ENCODE data around the gene RERE.
A peak's percentile ranks its signal among the peaks of the same experiment; 100 is the strongest.
"Not testable (repeated sequence)": the region's sequence is repeated elsewhere in the genome, so short reads cannot be mapped to it uniquely, and the experiment has no call there.

Gene RERE

DNA sequence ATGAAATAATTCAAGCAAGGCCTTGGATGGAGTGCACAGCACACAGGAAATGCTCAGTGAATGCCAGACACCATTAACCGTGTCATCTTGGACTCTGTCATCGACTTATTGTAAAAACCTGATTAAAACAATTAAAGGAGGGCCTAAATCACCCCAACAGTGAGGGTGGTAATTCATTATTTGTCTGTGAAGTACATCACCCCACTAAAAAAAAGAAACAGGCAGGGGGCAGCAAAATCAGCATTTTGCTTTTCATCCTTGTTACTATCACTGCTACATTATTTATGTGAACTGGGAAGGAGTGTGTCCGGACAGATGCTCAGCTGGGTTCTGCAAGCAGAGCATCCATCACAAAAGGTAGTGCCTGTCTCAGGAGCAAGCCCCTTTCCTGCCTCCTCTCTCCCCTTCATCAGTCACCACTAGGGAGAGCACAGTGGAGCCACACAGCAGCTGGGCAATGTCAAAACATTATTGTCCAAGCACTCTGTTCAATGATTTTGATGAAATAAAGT, 98.5 kb downstream of the RERE start:
- no peak for DNase-seq (ENCODE audit: low read depth in 2 of 2)

DNA sequence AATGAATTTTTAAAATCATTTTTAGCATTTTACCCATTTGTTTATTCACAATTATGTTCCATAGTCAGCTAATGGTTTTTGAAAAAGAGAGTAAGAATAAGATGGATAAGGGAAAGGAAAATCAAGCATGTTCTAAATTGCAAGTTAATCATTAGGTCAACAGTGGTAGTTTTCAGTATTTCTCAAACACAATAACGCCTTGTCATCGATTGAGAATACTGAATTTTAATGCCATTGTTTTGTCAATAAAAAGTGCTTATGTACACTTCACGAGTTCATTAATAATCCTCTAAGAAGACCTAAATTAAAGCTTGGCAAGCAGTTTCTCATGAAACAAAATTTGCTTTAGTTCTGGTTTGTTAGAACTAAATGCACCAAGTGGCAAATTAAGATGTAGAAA, 100.3 kb downstream of the RERE start:
- DNase-seq (ENCODE audit: low read depth in 2 of 2), result no peak

DNA sequence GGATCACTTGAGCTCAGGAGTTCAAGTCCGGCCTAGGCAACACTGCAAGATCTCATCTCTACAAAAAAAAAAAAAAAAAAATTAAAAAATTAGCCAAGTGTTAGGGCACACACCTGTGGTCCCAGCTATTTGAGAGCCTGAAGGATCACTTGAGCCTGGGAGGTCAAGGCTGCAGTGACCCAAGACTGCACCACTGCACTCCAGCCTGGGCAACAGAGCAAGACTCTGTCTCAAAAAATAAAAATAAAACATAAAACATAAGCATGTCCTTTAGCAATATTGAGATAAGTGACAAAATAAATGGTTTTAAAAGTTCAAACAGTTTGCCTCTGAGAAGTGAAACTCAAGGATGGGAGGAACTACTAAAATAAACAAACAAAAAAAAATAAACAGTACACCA, 101.2 kb downstream of the RERE start:
- DNase-seq (ENCODE audit: low read depth in 2 of 2), result no peak

DNA sequence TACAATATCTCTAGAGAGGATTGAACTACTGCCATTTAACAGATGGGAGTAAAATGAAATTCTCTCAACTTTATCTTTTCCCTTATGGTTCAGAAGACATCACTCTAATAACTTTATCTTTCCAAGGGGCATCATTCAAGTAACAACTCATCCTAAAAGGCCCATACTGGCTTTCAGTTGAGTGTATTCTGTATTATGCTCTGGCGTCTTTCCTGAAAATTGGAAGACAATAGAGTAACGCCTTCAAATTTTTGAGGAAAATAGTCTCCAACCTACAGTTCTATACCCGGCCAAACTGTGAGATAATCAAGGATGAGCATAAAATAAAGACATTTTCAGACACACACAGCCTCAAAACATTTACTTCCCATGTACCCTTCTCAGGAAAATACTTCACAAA, 103.3 kb downstream of the RERE start:
- no peak for DNase-seq (ENCODE audit: low read depth in 2 of 2)

DNA sequence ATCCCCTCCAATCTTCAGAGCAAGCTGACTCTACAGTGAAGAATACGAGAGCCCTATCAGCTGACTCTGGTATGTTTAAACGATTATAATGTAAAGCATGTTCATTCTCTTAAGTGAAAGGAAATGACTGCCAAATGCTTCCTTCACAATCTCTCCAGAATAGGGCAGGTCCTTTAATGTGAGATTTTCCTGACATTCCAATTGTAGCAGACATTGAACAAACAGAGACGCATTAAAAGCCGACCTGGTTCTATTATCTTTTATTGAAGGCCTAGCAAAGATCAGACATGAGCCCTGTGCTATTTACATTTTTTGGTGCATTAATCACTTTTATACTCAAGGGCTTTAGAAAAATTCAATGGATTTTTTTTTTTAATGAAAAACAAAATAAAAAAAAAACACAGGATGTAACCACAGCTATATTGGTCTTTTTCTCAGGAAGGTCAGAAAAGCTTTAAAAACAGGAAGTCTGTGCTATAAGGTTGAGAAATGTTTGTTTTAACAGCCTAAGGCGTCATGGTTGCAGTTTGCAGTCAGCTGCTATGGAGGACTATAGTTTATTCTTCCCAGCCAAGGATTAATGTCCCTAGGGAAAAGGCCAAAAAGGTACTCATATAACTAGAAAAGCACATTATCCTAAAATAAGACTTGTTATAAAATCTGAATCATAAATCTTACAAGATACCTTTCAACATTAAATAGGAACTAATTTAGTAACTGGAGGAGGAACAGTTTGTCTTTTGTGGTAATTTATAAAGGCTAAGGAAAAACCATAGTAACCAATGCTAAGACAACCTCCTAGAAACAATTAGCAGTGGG, 104.8 kb downstream of the RERE start:
- no peak for DNase-seq (ENCODE audit: low read depth in 2 of 2)

DNA sequence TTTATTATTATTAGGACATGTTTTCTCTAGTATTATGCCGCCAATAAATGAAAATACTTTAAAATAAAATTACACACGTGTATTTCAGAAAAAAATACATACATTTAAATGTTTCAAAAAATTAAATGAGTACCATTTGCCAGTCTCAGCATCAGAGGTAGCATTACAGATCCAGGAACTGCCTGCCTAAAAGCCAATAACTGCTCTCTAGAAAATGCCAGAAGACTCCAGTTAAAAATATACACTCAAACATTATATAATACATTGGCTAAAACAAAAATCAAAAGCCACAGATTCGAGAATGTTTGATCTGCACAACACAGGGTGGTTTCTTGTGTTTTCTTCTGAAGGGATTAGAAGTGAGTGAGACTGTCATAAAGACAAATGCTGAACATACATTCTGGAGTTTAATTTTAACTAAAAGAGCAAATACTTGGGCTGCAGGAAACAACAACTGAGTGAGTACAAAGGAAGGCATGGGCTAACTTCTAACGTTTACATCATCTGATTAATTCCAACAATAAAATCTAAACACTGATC, 105.5 kb downstream of the RERE start:
- no peak for DNase-seq (ENCODE audit: low read depth in 2 of 2)

DNA sequence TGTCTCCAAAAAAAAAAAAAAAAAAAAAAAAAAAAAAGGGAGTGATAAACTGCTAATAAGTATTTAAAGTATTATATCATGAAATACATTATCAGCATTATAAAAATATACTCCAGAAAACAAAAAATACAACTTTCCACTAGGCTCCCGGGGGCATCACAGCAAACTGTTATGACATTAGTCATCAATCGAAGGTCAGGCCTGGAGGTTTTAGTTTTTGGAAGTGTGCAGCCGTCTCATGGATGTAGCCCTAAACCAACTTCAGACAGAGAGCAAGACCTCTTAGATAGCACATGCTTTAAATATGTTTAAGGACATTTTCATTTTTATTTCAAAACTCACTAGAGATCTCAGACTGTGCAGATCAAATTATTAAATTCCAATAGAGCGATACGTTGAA, 106.3 kb downstream of the RERE start:
- no peak for DNase-seq (ENCODE audit: low read depth in 2 of 2)

DNA sequence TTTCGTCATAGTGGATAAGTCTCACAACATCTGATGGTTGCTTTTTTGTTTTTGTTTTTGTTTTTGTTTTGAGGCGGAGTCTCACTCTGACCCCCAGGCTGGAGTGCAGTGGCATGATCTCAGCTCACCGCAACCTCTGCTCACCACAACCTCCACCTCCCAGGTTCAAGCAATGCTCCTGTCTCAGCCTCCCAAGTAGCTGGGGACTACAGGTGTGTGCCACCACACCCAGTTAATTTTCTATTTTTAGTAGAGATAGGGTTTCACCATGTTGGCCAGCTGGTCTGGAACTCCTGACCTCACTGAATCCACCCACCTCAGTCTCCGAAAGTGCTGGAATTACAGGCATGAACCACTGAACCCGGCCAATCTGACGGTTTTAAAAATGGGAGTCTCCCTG, 109.2 kb downstream of the RERE start:
- DNase-seq (ENCODE audit: low read depth in 2 of 2), result no peak

DNA sequence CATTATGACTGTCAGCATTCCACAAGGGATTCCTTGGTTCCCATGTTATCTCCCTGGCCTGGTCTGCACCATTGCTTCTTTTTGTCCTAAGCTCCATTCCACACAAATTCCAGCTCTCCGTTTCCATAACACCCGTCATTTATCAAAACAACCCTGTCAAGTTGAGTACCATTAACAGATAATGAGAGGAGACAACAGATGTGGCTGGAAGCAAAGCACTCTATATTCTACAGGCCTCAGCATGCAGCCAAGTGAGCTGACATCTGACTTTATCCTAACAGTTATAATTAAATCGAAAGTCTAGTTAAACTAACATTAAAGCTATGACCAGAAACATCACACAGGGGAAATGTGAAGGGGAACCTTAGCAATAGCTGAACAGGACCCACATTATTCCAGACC, 110.4 kb downstream of the RERE start:
- no peak for DNase-seq (ENCODE audit: low read depth in 2 of 2)

DNA sequence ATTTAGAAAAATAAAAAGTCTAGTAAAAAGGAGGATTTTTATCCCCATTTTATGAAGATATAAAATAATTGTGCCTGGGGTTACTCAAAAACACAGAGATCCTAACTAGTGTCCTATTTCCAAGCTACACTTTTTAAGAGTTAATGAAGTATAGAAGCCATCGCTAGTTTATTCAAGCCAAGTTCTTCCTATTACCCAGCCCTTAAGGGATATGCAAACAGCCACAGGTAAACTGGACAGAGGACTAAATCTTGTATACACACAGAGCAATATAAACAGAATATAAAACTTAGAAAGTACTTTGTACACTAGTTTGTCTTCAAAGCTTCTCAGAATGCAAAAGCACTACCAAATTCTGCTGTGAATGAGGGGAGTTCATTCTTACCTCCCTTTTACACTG, 111.1 kb downstream of the RERE start:
- DNase-seq (ENCODE audit: low read depth in 2 of 2), result no peak

DNA sequence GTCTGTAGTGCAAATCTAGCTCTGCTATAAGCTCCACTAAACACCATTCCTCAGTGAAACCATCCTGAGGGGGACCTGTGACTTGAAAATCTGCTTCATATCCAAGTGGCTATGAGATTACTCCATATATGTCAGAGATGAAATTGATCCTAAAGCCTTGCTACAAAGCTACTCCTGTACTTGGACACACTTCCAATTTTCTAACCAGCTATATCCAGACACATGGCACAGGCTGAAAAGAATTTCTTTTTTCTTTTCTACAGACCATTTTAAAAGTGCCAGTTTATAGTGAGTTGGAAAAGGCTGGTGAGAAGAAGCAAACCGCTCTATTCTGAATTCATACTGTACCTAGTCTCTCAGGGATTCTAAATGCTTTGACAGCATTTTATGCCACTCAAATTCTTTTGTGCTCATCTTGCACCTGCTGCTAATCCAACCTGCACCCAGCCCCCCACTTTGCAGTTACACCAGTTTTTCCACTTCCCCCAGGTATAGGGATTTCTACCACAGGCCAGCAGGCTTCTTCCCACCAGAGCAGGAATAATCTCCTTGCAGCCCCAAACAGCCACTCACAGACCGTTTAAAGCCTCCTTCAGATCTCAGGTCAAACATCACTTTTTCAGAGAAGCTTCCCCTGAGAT, 112.5 kb downstream of the RERE start:
- DNase-seq (ENCODE audit: low read depth in 2 of 2), result no peak

DNA sequence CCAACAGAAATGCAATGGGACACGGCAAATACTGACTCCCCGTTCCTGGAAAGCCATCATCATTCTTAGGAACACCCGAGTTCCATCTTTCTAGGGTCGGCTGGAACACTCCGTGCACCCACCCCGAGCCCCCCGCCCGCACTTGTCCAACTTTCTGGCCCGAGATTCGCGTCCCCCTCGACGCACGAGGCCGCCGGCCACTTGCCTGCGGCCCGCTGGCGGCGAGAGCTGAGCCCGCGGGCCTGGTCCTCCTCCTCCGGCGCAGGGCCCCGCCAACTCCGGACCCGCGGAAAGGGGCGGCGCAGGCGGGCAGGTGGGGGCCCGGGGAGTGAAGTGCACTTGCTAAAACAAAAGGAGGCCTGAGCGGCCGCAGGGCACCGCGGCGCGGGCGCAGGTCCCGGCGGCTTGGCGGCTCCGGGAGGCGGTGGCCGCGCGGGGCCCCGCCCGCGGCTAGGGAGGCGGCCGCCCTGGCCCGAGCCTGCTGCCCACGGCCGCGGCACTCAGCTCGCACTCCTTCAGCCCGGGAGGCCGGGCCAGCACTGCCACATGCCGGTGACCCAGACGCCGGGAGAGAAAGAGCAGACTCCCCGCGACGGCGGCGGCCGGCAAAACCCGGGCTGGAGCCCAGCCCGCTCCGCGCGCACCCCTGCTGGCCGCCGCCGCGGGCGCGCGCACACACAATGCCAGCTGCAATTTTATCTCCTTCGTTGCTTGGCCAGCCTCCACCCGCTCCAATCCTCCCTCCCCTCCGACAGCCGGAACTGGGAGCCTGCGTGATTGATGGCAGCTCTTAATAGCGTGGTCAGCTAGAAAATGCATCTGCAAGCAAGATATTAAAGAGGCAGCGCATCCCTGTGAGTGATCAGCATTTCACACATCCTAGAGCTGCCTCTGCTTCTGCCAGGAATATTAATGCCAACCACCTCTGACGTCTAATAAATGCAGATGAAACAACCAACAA, 114.3 kb downstream of the RERE start:
- DNase-seq (ENCODE audit: low read depth in 2 of 2), result peak; percentile 12 to 50

DNA sequence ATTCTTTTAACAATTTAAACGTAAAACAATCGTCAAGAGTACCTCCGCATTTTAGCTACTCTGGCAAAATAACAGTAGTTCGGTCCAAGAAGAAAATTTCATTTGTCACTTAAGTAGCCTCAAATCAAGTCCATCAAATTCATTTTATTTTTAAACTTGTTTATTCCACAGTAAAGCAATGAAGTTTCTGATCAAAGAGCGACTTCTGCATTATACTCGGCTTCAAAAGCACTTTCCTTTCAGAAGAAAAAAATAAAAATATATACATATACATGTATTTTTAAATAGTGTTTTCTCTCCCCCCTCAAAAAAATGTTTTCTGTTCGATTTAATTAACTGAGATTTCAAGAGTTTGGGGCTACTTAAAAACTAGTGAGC, 115.0 kb downstream of the RERE start:
- DNase-seq (ENCODE audit: low read depth in 2 of 2), result no peak

DNA sequence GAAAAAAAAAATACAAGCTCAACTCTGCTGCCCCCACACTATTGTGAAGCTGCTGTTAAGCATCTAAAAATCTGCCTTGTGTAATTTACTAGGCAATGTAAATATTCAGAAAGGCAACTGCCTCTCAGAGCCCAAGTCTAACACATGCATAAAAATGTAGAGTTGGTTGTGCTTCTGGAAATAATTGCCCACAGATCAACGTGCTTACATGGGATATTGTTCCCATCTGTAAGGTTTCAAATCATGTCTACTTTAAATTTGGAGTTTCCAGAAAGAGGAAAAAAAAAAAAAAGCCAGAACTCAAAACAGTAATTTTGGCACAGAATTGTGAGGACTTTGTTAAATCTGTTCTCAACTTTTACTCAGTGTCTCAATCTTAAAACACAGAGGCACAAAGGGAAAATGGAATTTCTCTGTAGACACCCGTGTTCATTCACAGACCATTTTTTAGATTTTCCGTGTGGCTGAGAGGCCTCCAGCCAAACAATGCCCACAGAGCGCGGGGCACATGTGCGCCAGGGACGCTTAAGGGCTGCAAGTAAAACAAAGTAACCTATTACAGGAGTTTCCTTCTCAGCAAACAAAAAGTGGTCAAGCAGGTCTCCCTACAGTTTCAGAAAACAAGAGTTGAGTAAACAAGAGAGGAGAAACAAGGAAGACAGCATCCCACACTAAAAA, 115.5 kb downstream of the RERE start:
- DNase-seq (ENCODE audit: low read depth in 2 of 2), result no peak

DNA sequence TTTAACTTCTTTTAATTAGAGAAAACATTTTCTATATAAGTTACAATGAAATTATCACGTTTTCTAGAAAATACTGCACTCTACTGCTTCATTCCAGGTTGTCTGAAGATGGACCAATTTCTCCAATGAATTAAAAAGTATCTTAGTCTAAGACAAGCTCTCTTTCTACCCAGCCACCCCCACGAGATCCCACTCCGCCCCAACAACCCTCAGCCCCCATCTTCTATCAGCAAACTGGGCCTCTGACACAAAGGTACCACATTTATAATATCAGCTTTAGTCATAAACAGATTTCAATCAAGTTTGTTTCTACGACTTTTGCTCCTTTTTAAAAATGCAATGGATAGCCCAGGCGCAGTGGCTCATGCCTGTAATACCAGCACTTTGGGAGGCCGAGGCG, 117.8 kb downstream of the RERE start:
- DNase-seq (ENCODE audit: low read depth in 2 of 2), result no peak

DNA sequence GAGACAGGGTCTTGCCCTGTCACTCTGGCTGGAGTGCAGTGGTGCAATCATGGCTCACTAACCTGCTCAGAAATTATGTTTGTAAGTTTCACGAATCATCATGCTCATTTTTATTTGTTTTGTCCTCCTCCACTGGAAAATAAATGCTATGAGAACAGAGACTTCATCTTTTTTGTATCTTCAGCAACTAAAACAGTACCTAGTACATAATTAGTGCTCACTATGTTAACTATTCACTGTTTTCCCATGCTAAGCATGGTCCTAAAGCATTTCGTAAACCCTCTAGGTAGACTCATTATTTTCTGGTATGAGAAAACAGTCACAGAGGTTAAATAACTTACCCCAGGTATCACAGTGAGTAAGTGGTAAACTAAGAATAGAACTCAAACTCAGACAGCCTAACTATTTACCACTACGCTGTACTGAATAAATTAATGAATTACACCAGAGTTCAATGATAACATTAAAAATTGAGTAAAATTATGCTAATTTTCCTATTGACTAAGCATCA, 118.4 kb downstream of the RERE start:
- DNase-seq (ENCODE audit: low read depth in 2 of 2), result no peak

DNA sequence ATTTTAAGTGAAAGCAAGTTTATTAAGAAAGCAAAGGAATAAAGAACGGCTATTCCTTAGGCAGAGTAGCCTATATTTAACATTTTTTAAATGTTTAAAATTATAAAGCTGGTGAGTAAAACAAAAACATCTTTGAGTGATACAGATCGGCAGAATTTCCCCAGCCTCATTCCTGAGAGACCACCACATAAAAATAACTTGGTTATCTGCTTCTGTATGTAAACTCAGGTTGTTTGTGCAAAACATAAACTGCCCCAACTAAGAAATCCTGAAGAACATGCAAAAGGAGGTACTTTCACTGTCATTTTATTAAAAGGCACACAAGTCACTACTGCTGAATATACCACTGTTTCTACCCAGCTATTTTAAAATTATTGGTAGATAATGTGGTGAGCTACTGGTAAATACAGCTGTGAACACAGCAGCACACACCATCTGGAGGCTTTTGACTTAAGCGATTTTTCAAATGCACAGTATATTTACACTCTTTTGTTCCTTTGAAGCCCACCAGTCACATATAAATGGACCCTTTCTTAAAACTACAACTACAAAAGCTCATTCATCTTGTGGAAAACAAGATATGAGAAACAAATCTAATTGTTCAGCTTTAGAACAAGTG, 119.3 kb downstream of the RERE start:
- no peak for DNase-seq (ENCODE audit: low read depth in 2 of 2)

DNA sequence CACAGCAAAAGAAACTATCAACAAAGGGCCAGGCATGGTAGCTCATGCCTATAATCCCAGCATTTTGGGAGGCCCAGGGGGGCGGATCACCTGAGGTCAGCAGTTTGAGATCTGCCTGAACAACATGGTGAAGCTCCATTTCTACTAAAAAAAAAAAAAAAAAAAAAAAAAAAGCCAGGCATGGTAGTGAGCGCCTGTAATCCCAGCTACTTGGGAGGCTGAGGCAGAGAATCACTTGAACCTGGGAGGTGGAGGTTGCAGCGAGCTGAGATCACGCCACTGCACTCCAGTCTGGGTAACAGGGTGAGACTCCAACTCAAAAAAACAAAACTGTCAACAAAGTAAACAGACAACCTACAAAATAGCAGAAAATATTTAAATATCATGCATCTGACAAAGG, 122.0 kb downstream of the RERE start:
- DNase-seq (ENCODE audit: low read depth in 2 of 2), result not testable (repeated sequence)

DNA sequence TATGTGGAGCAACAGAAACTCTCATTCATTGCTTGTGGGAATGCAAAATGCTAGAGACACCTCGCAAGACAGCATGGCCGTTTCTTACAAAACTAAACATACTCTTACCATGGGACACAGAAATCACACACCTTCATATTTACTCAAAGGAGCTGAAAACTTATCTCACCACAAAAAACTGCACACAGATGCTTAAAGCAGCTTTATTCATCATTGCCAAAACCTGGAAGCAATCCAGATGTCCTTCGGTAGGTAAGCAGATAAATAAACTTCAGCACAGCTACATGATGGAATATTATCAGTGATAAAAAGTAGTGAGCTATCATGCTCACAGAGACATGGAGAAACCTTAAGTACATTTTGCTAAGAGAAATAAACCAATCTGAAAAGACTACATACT, 124.3 kb downstream of the RERE start:
- no peak for DNase-seq (ENCODE audit: low read depth in 2 of 2)

DNA sequence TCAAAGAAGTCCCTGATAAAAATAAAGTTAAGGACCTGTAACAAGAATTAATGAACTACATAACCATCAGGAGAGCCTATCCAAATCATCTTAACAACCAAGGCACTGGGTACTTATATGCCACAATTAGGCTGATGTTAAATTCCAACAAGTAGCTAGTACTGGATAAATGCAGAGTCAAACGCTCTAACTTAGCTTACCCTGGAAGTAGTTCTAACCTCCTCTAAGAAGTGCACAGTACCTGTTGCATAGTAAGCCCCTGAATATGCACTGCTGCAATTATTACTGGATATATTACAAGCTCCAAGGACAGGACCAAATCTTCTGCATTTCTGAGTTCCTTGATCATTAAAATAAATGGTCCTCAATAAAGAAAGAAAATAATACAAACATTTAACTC, 125.8 kb downstream of the RERE start:
- DNase-seq (ENCODE audit: low read depth in 2 of 2), result no peak

DNA sequence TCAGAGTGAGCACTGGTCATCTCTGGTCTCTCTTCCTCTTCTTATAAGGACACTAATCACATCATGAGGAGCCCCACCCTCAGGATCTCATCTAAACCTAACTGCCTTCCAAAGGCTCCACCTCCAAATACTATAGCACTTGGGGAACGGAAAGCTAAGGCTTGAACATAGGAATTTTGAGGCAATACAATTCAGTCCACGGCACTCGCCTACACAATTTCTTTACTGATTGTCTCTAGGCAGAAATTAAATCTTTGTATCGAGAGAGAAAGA, 127.3 kb downstream of the RERE start:
- DNase-seq (ENCODE audit: low read depth in 2 of 2), result no peak
